Hematopoietic multipotent progenitor cell treated with erythropoietin and hydrocortisone succinate and interleukin-3 and kit ligand, for 17 days (in vitro differentiated cells): ENCODE results near the gene PYURF.

Experiments
- DNase-seq: peaks from one replicate; pipeline ENCODE4 v3.0.0-alpha.2; 2015; ENCODE audit warnings: low spot score

Gene PYURF

DNA sequence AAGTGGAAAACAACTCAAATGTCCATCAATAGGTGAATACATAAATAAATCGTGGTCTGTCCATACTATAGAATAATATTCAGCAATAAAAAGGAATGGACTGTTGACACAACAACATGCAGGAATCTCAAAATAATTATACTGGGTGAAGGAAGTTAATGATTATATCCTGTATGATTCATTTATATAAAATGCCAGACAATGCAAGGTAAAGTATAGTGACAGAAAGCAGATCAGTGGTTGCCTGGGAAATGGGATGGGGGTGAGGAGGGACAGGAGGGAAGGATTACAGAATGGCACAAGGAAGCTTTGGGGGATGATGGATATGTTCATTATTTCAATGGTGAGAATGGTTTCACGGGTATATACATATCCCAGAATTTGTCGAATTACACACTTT lies 12.3 kb downstream of the PYURF start:
- DNase-seq = no peak

DNA sequence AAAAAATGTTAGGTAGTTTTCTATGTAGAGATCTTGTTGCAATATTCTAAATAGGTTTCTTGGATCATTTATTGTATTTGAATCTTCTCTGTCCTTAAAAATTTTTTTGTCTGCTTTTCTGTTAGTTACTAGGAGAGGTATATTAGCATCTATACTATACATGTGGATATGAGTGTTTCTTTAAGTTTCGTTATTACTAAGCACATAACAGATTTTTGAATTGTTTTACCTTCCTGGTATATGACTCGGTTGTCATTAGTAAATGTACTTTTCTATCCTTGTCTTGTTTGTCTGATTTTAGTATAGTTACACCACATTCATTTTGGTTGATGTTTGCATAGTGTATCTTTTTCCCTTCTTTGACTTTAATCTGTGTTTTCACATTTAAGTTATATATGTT lies 20.2 kb downstream of the PYURF start:
- no peak for DNase-seq

- DNase-seq = no peak
Measured at GRCh38 chr4:88497859-88498409, 25.6 kb downstream of the PYURF start.

DNA sequence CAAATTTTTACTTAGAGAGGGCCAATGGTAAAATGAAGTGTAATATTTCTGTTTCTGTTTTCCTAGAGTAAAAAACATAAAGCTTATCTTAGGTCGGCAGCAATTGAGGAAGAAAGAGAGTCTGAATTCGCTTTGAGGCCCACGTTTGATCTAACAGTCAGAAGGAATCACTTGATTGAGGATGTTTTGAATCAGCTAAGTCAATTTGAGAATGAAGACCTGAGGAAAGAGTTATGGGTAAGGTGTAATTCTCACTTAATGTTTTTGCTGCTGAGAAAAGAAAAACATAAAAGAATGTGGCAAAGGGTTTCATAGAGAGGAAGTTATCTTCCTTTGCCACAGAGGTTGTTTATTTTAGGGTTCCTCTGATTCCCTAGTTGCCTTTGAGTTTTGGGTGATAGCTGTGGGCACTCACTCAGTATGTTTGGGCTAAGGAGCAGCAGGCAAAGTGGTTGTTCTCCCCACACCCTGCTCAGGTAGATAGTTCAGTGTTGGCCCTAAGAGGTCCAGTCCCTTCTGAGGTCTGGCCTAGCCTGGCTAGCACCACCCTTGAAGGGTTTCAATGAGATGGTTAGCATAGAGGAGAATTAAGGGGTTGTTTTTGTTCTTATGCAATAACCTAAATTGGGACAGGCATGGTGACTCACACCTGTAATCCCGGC lies 34.3 kb downstream of the PYURF start:
- DNase-seq = no peak

DNA sequence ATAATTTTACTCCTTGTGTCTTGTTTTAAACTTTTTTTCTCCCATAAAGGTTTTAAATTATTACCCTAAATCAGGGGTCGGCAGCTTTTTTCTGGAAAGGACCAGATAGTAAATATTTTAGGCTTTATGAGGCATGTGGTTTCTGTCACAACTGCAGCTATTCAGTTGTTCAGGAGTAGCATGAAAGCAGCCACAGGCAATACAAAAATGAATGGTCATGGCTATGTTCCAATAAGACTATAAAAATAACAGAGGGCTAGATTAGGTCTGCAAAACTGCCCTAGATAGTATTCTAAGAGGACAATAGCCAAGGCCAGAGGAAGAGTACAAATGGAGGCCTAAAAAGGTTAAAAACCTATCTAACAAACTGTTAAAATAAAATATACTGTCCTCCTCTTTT lies 42.0 kb downstream of the PYURF start:
- no peak for DNase-seq

- no peak for DNase-seq
Measured at GRCh38 chr4:88478247-88478646, 45.3 kb downstream of the PYURF start.

DNA sequence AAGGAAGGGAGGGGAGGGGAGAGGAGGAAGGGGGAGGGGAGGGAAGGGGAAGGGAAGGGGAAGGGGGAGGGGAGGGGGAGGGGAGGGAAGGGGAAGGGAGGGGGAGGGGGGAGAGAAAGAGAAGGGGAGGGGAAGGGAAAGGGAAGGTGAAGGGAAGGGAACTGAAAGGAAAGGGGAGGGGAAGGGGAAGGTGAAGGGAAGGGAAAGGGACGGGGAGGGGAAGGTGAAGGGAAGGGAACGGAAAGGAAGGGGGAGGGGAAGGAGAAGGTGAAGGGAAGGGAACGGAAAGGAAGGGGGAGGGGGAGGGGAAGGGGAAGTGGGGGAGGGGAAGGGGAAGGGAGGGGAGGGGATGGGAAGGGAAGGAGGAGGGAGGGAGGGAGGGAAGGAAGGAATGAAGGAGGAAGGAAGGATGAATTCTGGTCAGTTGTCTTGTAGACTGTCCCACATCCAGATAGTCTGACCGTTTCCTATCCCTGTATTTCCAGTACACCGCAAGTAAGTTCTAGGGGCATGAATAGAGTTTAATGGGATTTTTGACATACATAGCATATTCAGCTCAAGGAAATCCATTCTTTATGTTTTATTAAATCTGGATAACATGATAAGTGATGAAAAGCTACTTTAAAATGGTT lies 46.2 kb downstream of the PYURF start:
- no peak for DNase-seq
